Measurements from ENCODE around the gene AUH. TPM values are rescaled to one million over a fixed set of nuclear protein-coding genes. Genes with fewer than 3 reads are reported as not detected.

The AUH gene, protein sequence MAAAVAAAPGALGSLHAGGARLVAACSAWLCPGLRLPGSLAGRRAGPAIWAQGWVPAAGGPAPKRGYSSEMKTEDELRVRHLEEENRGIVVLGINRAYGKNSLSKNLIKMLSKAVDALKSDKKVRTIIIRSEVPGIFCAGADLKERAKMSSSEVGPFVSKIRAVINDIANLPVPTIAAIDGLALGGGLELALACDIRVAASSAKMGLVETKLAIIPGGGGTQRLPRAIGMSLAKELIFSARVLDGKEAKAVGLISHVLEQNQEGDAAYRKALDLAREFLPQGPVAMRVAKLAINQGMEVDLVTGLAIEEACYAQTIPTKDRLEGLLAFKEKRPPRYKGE
- 9.0 to 10.1 TPM (median 9.9 TPM) in 5 replicates for total RNA-seq (2022; extraction: Qiagen RNA extraction)

DNA sequence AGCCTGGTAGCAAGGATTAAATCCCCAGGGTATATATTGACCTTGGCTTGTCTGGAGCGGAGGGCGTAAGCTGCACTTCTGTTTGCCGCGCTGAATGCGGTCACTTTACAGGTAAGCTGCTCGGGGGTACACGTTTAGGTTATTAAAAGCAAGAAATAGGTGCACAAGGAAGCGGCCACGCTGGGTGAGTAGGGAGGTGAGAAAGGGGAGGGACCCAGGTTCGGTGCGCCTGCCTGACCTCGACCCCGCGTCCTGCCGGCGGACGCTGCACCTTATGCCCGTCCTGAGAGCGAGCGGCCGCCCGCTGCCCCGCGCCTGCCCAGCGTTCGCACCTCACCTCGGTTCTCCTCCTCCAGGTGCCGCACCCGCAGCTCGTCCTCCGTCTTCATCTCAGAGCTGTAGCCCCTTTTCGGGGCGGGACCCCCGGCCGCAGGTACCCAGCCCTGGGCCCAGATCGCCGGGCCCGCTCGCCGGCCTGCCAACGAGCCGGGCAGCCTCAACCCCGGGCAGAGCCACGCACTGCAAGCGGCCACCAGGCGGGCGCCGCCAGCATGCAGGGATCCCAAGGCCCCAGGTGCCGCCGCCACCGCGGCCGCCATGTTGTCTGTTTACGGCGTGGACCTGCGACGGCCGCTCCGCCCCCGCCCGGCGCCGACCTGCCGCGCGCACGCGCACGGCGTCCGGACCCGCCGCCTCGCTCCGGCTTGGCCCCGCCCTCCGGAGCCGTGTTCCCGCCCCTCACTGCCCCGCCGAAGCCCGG is at the start of gene AUH:
TSS of gene AUH (minus strand) at position 628 of the 760 bp plus-strand sequence. CDS start at position 599, 29 bp downstream.

Other genes starting within 250 kb of the AUH start
- gene NFIL3, start 61.9 kb upstream of the AUH start, total RNA-seq (2022; extraction: Qiagen RNA extraction), result 8.9 to 10.4 TPM (median 9.7 TPM) in 5 replicates